Measurements from ENCODE around the gene PRSS21.

PRSS21 gene

GRCh38 chr16:2856061-2856670 lies 39.1 kb downstream of the PRSS21 start:
- Histone ChIP-seq H3K4me3 (replicated peaks; ENCODE audit: low read depth, low read length) (no peak overlapping the region), H3K27me3 (replicated peaks; ENCODE audit: control insufficient read depth, insufficient read depth, low read length) (no peaks in the 10 kb centered on the region)
- DNase-seq (ENCODE audit: extremely low read depth, insufficient read length) = no peak

GRCh38 chr16:2856686-2857450 lies 39.8 kb downstream of the PRSS21 start:
- Histone ChIP-seq H3K27me3 (replicated peaks; ENCODE audit: control insufficient read depth, insufficient read depth, low read length) (no peaks in the 10 kb centered on the region), H3K4me3 (replicated peaks; ENCODE audit: low read depth, low read length) (no peak overlapping the region)
- DNase-seq (ENCODE audit: extremely low read depth, insufficient read length) = no peak

More at GRCh38 chr16:2856061-2856670, 39.1 kb downstream of the PRSS21 start:
- TF ChIP-seq CTCF (IDR thresholded peaks at IDR 0.05; ENCODE audit: insufficient read depth, low read length, poor library complexity, severe bottlenecking) = no peak
- no peaks in the 10 kb centered on the region for H3K36me3 ChIP-seq (ENCODE audit: control insufficient read depth, insufficient read depth, low read length)

GRCh38 chr16:2857451-2858244 lies 40.6 kb downstream of the PRSS21 start, which contains the start of gene PRSS22:
Gene PRSS22 (minus strand): TSS chr16:2858170. CDS start chr16:2858104, 66 bp downstream.
- H3K36me3 ChIP-seq (ENCODE audit: control insufficient read depth, insufficient read depth, low read length) = no peaks in the 10 kb centered on the region
- no peak for DNase-seq (ENCODE audit: extremely low read depth, insufficient read length)
- H3K4me3 ChIP-seq (replicated peaks; ENCODE audit: low read depth, low read length) = no peak within 1 kb of the TSS
- no peaks in the 10 kb centered on the region for H3K27me3 ChIP-seq (replicated peaks; ENCODE audit: control insufficient read depth, insufficient read depth, low read length)
- no peak for TF ChIP-seq CTCF (IDR thresholded peaks at IDR 0.05; ENCODE audit: insufficient read depth, low read length, poor library complexity, severe bottlenecking)

More at GRCh38 chr16:2856686-2857450, 39.8 kb downstream of the PRSS21 start:
- no peaks in the 10 kb centered on the region for H3K36me3 ChIP-seq (ENCODE audit: control insufficient read depth, insufficient read depth, low read length)
- TF ChIP-seq CTCF (IDR thresholded peaks at IDR 0.05; ENCODE audit: insufficient read depth, low read length, poor library complexity, severe bottlenecking) = no peak

- no peak overlapping the region for H3K4me3 ChIP-seq (replicated peaks; ENCODE audit: low read depth, low read length)
- H3K27me3 ChIP-seq (replicated peaks; ENCODE audit: control insufficient read depth, insufficient read depth, low read length) = no peaks in the 10 kb centered on the region
- H3K36me3 ChIP-seq (ENCODE audit: control insufficient read depth, insufficient read depth, low read length) = no peaks in the 10 kb centered on the region
- no peak for DNase-seq (ENCODE audit: extremely low read depth, insufficient read length)
- no peak for TF ChIP-seq CTCF (IDR thresholded peaks at IDR 0.05; ENCODE audit: insufficient read depth, low read length, poor library complexity, severe bottlenecking)
These were observed 41.4 kb downstream of the PRSS21 start for GRCh38 chr16:2858245-2859025.

GRCh38 chr16:2859686-2860265 lies 42.7 kb downstream of the PRSS21 start:
- TF ChIP-seq CTCF (IDR thresholded peaks at IDR 0.05; ENCODE audit: insufficient read depth, low read length, poor library complexity, severe bottlenecking) = no peak

More at GRCh38 chr16:2859686-2860265, 42.7 kb downstream of the PRSS21 start:
- no peaks in the 10 kb centered on the region for H3K27me3 ChIP-seq (replicated peaks; ENCODE audit: control insufficient read depth, insufficient read depth, low read length)
- no peak overlapping the region for H3K4me3 ChIP-seq (replicated peaks; ENCODE audit: low read depth, low read length)
- no peak for DNase-seq (ENCODE audit: extremely low read depth, insufficient read length)
- no peaks in the 10 kb centered on the region for H3K36me3 ChIP-seq (ENCODE audit: control insufficient read depth, insufficient read depth, low read length)
